SH-SY5Y (cell line): Measurements from ENCODE around the gene UQCRFS1.

Experiments used
- GATA2 ChIP-seq: IDR thresholded peaks from 2 replicates; pipeline ENCODE4 v1.6.1; 2011; ENCODE audit warnings: mild to moderate bottlenecking, low read depth, low read length
- GATA3 ChIP-seq: IDR thresholded peaks from 2 replicates; pipeline ENCODE4 v1.6.1; 2011; ENCODE audit warnings: low read depth, mild to moderate bottlenecking, low read length, moderate library complexity

GRCh38 chr19:29259867-29260281 is 46.9 kb upstream of the UQCRFS1 start:
- TF ChIP-seq GATA2 (no peak), GATA3 (no peak)
